Measurements from ENCODE around the gene MMD. TPM values are rescaled to one million over a fixed set of nuclear protein-coding genes. Genes with fewer than 3 reads are reported as not detected.
"Not testable (repeated sequence)": the region's sequence is repeated elsewhere in the genome, so short reads cannot be mapped to it uniquely, and the experiment has no call there.

Gene MMD
- 6.3 and 6.8 TPM in 2 replicates for total RNA-seq (2014; rRNA removed; shearing (Covaris generic); ENCODE audit: low replicate concordance)

GRCh38 chr17:55421179-55421934, at the start of gene MMD:
TSS of gene MMD (minus strand) at chr17:55421835. CDS start at chr17:55421695, 140 bp downstream.
- Histone ChIP-seq H3K9me3 (no peaks in the 10 kb centered on the region), H3K36me3 (no peaks in the 10 kb centered on the region), H3K4me3 (peak within 1 kb of the TSS; percentile 82), H3K27me3 (peaks cover 22% of the 10 kb centered on the region)
- no peak for DNase-seq

- Histone ChIP-seq H3K9me3 (peaks cover 2% of the 10 kb centered on the region; the same call in 1 of the 2 replicates), H3K4me3 (no peak overlapping the region), H3K36me3 (no peaks in the 10 kb centered on the region), H3K27me3 (no peaks in the 10 kb centered on the region)
- DNase-seq, result no peak
Measured at GRCh38 chr17:55466671-55467070, 45.0 kb upstream of the MMD start.

GRCh38 chr17:55465771-55466170, 44.1 kb upstream of the MMD start:
- not testable (repeated sequence) for H3K27me3 ChIP-seq, H3K4me3 ChIP-seq, DNase-seq, H3K9me3 ChIP-seq, H3K36me3 ChIP-seq

- Histone ChIP-seq H3K9me3 (peaks cover 2% of the 10 kb centered on the region; the same call in 1 of the 2 replicates), H3K36me3 (no peaks in the 10 kb centered on the region), H3K4me3 (no peak overlapping the region), H3K27me3 (no peaks in the 10 kb centered on the region)
- DNase-seq, result no peak
Measured at GRCh38 chr17:55463600-55463999, 42.0 kb upstream of the MMD start.

- Histone ChIP-seq H3K9me3 (peaks cover 2% of the 10 kb centered on the region; the same call in 1 of the 2 replicates), H3K4me3 (no peak overlapping the region), H3K27me3 (no peaks in the 10 kb centered on the region), H3K36me3 (no peaks in the 10 kb centered on the region)
- no peak for DNase-seq
Measured at GRCh38 chr17:55462711-55463110, 41.1 kb upstream of the MMD start.

- DNase-seq, result no peak
- no peaks in the 10 kb centered on the region for H3K36me3 ChIP-seq
- H3K4me3 ChIP-seq, result no peak overlapping the region
- no peaks in the 10 kb centered on the region for H3K27me3 ChIP-seq
- peaks cover 2% of the 10 kb centered on the region; the same call in 1 of the 2 replicates for H3K9me3 ChIP-seq
Measured at GRCh38 chr17:55462234-55462633, 40.6 kb upstream of the MMD start.

GRCh38 chr17:55458978-55459377, 37.3 kb upstream of the MMD start:
- no peaks in the 10 kb centered on the region for H3K27me3 ChIP-seq
- peak; percentile 53 for DNase-seq

GRCh38 chr17:55458287-55458900, 36.8 kb upstream of the MMD start:
- no peak for DNase-seq
- H3K9me3 ChIP-seq, result no peaks in the 10 kb centered on the region
- no peaks in the 10 kb centered on the region for H3K27me3 ChIP-seq
- H3K36me3 ChIP-seq, result no peaks in the 10 kb centered on the region
- no peak overlapping the region for H3K4me3 ChIP-seq

More at GRCh38 chr17:55458978-55459377, 37.3 kb upstream of the MMD start:
- Histone ChIP-seq H3K4me3 (no peak overlapping the region), H3K9me3 (no peaks in the 10 kb centered on the region), H3K36me3 (no peaks in the 10 kb centered on the region)

GRCh38 chr17:55456307-55457240, 34.9 kb upstream of the MMD start:
- Histone ChIP-seq H3K4me3 (no peak overlapping the region), H3K27me3 (no peaks in the 10 kb centered on the region), H3K36me3 (no peaks in the 10 kb centered on the region), H3K9me3 (no peaks in the 10 kb centered on the region)
- no peak for DNase-seq

- no peaks in the 10 kb centered on the region for H3K27me3 ChIP-seq
- DNase-seq, result peak; percentile 71
- no peaks in the 10 kb centered on the region for H3K9me3 ChIP-seq
- H3K4me3 ChIP-seq, result no peak overlapping the region
- H3K36me3 ChIP-seq, result no peaks in the 10 kb centered on the region
Measured at GRCh38 chr17:55454906-55455474, 33.4 kb upstream of the MMD start.

GRCh38 chr17:55453839-55454557, 32.4 kb upstream of the MMD start:
- Histone ChIP-seq H3K4me3 (no peak overlapping the region), H3K27me3 (no peaks in the 10 kb centered on the region), H3K9me3 (no peaks in the 10 kb centered on the region), H3K36me3 (no peaks in the 10 kb centered on the region)
- no peak for DNase-seq

GRCh38 chr17:55452139-55452790, 30.6 kb upstream of the MMD start:
- peak; percentile 75 for DNase-seq
- Histone ChIP-seq H3K27me3 (no peaks in the 10 kb centered on the region), H3K4me3 (no peak overlapping the region), H3K36me3 (no peaks in the 10 kb centered on the region), H3K9me3 (no peaks in the 10 kb centered on the region)

- Histone ChIP-seq H3K4me3 (no peak overlapping the region), H3K9me3 (no peaks in the 10 kb centered on the region), H3K36me3 (no peaks in the 10 kb centered on the region), H3K27me3 (no peaks in the 10 kb centered on the region)
- no peak for DNase-seq
Measured at GRCh38 chr17:55451758-55452138, 30.1 kb upstream of the MMD start.

- no peaks in the 10 kb centered on the region; the same call in 1 of the 2 replicates for H3K27me3 ChIP-seq
Measured at GRCh38 chr17:55451203-55451641, 29.6 kb upstream of the MMD start.

GRCh38 chr17:55450232-55450825, 28.7 kb upstream of the MMD start:
- Histone ChIP-seq H3K27me3 (no peaks in the 10 kb centered on the region; the same call in 1 of the 2 replicates), H3K9me3 (no peaks in the 10 kb centered on the region)
- no peak for DNase-seq

More at GRCh38 chr17:55451203-55451641, 29.6 kb upstream of the MMD start:
- DNase-seq, result no peak
- no peak overlapping the region for H3K4me3 ChIP-seq
- no peaks in the 10 kb centered on the region for H3K36me3 ChIP-seq
- H3K9me3 ChIP-seq, result no peaks in the 10 kb centered on the region

More at GRCh38 chr17:55450232-55450825, 28.7 kb upstream of the MMD start:
- no peak overlapping the region for H3K4me3 ChIP-seq
- H3K36me3 ChIP-seq, result no peaks in the 10 kb centered on the region
